ENCODE data around the gene ADGRV1.
"Not testable (repeated sequence)": the region's sequence is repeated elsewhere in the genome, so short reads cannot be mapped to it uniquely, and the experiment has no call there.

Gene ADGRV1

DNA sequence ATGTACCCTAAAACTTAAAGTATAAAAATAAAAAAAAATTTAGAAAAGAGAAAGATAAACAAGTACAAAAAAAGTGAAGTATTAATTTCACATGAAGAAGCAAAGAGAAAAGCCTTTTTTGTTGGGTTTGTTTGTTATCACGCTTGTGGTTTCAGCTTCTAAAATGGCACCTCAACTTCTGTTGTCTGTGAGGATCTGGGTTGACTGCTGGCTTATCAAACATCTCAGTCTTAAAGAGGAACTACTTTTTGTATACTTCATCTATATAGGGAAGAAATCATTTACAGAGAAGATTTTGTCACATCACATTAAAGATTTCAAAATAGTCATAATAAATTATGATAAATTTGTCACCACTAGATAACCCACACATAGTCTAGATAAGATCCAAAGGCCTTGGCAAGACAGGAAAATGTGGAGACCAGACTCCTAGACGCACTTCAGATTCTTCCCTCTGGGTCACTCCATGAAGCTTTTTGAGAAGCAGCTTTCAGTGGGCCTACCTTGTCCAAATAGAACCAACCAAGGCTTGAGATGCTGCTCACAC lies 8.8 kb upstream of the ADGRV1 start:
- no peak for DNase-seq
- in situ Hi-C loops (cut with HindIII; ENCODE audit: low pct_ligation_motif_present, low pct_unique_long_range_greater_than_20kb, low sequenced_read_pairs), result no loop called here

DNA sequence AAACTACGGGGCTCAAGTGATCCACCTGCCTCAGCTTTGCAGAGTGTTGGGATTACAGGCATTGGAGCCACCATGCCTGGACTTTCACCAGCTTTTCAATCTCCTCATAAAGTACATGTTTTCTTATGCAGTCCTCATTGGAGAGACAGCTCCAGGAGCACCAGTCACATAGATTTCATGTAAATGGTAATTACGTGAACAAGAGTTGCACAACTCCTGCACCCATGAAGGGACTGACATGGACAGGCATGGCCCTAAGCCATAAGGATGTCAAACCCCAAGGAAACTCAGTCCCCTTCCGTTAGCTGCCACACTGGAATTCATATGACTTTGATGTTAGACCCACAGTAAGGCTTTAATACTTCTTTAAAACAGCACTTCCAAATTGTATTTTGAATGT lies 7.6 kb upstream of the ADGRV1 start:
- in situ Hi-C loops (cut with HindIII; ENCODE audit: low pct_ligation_motif_present, low pct_unique_long_range_greater_than_20kb, low sequenced_read_pairs), result no loop called here
- DNase-seq, result no peak

DNA sequence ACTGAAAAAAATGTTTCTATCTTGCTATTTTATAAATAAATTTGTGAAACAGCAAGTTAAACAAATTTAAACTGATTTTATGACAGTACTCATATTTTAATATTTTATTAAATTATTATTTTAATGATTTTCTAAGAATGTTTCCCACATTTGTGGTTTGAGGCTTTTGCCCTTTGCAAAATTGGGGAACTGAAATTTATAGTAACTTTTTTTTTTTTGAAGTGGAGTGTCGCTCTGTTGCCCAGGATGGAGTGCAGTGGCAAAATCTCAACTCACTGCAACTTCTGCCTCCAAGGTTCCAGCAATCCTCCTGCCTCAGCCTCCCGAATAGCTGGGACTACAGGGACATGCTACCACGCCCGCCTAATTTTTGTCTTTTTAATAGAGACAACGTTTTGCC lies 7.2 kb upstream of the ADGRV1 start:
- in situ Hi-C loops (cut with HindIII; ENCODE audit: low pct_ligation_motif_present, low pct_unique_long_range_greater_than_20kb, low sequenced_read_pairs), result no loop called here
- DNase-seq, result no peak

DNA sequence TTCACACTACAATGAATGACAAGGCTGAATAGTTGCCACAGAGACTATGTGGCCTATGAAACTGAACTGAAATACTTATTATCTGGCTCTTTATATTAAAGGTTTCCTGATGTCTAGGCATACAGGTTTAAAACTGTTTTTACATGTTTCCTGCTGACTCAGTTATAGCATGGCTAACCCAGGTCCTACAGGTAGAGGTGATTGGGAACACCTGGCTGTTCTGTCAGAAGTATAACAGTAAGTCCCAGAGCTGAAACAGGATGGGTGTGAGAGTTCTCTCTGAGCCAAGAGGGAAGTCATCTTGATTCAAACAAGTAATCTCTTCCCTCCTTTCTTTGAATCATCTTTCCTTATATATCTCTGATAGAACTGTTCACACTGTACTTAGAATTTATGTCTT lies 4.9 kb upstream of the ADGRV1 start:
- in situ Hi-C loops (cut with HindIII; ENCODE audit: low pct_ligation_motif_present, low pct_unique_long_range_greater_than_20kb, low sequenced_read_pairs), result no loop called here
- DNase-seq, result no peak

DNA sequence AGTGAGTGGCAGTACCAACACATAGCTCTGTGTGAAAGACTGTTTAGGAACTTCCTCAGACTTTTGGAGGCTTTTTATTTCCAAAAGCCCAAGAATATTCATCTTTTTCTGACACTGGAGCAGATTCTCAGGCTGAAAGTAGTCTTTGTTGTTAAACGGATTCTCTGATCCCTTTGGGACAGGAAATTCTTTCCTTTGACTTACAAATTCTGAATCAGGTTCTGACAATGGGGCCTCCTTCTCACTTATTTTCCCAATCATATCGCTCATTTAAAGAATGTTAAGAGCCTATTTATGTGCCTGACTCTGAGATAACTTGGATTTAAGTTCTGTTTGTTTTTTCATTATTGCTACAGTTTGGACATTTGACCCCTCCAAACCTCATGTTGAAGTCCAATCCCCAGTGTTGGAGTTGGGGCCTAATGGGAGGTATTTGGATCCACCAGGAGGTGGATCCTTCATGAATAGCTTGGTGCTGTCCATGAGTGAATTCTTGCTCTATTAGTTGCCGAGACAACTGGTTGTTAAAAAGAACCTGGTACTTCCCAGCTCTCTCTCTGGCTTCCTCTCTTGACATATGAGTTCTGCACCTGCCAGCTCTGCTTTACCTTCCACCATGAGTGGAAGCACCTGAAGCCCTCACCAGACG lies 4.1 kb upstream of the ADGRV1 start:
- no peak for DNase-seq
- in situ Hi-C loops (cut with HindIII; ENCODE audit: low pct_ligation_motif_present, low pct_unique_long_range_greater_than_20kb, low sequenced_read_pairs), result no loop called here

DNA sequence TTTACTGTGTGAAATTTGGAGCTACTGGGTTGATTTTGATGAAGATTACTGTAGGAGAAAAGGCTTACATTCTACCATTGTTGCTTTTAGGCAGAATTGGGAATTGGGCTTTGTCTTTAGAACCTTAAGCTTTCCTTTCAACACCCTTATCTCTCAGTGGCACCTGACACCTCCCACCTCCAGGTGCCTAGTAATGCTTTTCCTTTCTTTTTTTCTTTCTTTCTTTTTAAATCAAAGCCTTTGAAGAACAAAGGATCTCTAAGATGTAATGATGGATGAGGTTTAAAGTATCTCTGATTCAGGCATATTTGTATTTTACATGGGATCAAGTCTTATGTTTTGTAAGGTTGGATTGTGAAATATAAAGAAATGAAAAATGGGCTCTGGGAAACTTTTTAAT lies 2.9 kb upstream of the ADGRV1 start:
- in situ Hi-C loops (cut with HindIII; ENCODE audit: low pct_ligation_motif_present, low pct_unique_long_range_greater_than_20kb, low sequenced_read_pairs), result no loop called here
- no peak for DNase-seq

DNA sequence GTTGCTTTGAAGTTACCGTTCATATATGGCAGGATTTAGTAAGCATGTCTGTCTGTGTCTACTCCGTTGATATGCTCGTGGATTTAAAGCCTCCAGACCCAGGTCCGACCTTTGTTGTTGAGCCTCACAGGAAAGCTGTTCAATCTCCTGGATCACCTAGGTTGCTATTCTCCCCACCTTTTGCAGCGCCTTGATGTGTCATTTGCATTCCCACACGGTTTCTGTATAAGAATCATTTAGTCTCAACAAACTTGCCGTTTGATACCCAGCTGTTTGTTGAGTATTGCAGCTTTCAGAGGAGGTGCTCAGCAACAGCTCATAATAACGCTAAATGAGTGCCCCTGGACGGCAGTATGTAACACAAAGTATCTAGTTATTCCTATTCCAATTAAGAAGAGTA lies 1.2 kb upstream of the ADGRV1 start:
- in situ Hi-C loops (cut with HindIII; ENCODE audit: low pct_ligation_motif_present, low pct_unique_long_range_greater_than_20kb, low sequenced_read_pairs), result no loop called here
- no peak for DNase-seq

DNA sequence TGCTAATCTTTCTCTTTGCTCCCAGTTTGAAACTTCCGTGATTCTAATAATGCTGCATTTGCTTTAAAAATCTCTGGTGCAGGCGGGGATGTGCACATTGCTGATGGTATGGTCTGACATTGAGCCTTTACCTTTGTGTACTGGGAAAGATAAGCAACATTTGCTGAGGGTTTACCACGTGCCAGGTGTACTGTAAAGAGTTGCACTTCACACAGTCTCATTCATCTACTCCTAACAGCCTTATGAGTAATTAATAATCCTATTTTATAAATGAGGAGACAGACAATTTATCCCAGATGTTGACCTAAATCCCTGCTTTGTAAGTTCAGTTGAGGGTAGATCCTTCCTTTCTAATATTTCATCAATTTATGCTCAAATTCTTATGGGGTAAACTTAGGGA lies 726 bp upstream of the ADGRV1 start:
- in situ Hi-C loops (cut with HindIII; ENCODE audit: low pct_ligation_motif_present, low pct_unique_long_range_greater_than_20kb, low sequenced_read_pairs), result no loop called here
- DNase-seq, result no peak

DNA sequence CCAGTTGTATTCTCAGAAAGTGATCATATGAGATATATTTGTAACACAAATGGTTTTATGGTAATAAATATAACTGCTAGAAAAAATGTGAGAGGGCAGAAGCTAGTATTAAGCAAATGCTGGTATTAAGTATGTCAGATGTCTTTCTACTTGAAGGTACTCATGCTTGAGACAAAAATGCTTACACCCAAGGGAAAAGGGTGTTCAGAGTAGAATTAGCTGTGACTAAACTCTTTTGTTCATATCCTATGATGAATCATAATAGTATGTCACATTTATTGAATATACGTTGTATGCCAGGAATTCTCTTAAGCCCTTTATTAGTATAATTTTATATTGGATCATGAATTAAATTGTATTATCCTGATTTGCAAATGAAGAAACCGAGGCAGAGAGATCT lies 2.2 kb downstream of the ADGRV1 start:
- no peak for DNase-seq

DNA sequence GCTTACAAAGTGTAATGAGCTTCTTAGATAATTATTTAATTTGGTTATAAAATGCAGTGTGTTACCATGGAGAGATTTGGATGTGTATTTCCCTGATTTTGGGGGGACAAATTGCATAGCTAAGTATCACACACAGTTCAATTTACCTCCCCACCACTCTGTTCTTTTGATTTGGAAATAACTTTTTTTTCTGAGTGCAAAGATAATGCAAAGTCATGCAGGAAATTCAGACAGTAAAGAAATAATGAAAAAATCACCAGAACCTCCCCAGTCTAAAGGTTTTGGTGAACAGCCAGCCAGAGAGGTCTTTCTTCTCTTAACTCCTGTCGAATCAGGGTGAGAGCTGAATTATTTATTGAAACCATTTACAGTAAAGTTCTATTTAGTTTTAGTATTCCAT lies 3.2 kb downstream of the ADGRV1 start:
- in situ Hi-C loops (cut with HindIII; ENCODE audit: low pct_ligation_motif_present, low pct_unique_long_range_greater_than_20kb, low sequenced_read_pairs), result no loop called here
- DNase-seq, result no peak

More for the DNA sequence above, 2.2 kb downstream of the ADGRV1 start:
- in situ Hi-C loops (cut with HindIII; ENCODE audit: low pct_ligation_motif_present, low pct_unique_long_range_greater_than_20kb, low sequenced_read_pairs), result no loop called here

DNA sequence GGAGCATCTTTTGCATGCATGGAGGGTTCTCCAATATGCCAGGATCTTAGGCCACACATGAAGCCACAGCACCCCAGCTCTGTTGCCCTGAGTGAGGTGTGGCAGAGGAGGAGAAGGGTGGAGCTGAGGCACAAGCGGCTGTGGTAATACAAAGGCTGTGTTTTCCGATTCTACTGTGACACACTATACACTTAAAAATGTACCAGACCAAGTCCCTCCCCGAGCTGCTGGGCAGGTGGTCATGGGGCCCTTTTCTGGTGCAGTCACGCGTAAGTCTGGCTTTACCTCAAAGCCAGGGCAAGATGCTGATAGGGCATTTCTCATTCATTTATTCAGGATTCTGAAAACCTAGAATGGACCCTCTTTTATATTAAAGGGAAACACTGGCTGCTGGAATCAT lies 3.7 kb downstream of the ADGRV1 start:
- in situ Hi-C loops (cut with HindIII; ENCODE audit: low pct_ligation_motif_present, low pct_unique_long_range_greater_than_20kb, low sequenced_read_pairs), result no loop called here
- no peak for DNase-seq

DNA sequence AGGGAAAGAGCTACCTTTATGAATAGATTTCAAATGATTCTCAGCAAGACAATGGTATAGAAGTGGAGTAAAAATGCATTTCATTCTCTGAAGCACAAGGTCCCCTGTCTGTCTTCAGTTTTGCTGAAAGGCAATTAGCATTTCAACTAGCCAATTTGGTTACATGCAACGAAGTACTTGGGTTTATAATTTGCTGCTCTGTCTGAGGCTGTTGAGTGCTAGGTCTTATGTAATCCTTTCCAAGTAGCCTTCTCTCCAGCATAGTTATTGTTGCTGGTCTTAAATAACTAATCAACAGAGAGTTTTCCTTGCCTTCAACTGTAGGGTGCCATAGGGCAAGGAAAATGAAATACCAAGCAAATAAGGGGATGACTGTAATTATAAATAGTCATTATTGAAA lies 4.5 kb downstream of the ADGRV1 start:
- in situ Hi-C loops (cut with HindIII; ENCODE audit: low pct_ligation_motif_present, low pct_unique_long_range_greater_than_20kb, low sequenced_read_pairs), result no loop called here
- DNase-seq, result no peak

DNA sequence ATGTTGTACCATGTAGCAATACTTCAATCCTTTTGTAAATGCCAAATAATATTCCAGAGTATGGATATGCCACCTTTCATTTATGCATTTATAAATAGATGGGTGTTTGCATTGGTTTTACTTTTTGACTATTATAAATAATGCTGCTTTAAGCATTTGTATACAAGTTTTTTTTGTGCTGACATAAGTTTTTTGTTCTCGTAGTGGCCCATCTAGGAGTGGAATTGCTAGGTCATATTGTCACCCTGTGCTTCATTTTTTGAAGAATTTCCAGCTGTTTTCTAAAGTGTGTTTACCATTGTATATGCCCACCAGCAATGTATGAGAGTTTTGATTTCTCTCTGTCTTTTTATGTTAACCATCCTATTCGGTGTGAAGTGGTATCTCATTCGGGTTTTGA lies 6.9 kb downstream of the ADGRV1 start:
- no peak for DNase-seq
- in situ Hi-C loops (cut with HindIII; ENCODE audit: low pct_ligation_motif_present, low pct_unique_long_range_greater_than_20kb, low sequenced_read_pairs), result no loop called here

DNA sequence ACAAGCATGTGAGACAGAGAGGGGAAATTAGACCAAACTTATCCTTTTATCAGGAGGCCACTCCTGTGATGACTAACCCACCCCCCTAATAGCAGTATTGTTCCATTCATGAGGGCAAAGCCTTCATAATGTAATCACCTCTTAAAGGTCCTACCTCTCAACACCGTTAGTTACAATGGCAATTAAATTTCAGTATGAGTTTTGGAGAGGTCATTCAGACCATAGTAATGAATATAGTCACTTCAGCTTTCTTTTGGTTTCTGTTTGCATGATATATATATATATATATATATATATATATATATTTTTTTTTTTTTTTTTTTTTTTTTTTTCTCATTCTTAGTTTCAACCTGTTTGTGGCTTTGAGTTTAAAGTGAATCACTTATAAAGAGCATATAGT lies 10.5 kb downstream of the ADGRV1 start:
- in situ Hi-C loops (cut with HindIII; ENCODE audit: low pct_ligation_motif_present, low pct_unique_long_range_greater_than_20kb, low sequenced_read_pairs), result no loop called here
- no peak for DNase-seq

DNA sequence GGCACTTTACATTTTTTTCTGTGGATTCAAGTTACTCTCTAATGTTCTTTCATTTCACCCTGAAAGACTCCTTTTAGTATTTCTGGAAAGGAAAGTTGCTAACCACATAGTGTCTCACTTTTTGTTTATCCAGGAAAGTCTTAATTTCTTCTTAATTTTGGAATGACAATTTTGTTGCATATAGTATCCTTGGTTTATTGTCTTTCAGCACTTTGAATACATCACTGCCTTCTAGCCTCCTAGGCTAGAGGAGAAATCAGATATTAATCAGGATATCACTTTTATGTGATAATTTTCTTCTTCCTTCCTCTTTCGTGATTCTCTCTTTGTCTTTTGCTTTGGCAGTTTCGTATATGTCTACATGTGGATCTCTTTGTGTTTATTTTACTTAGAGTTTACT lies 11.4 kb downstream of the ADGRV1 start:
- no peak for DNase-seq
- in situ Hi-C loops (cut with HindIII; ENCODE audit: low pct_ligation_motif_present, low pct_unique_long_range_greater_than_20kb, low sequenced_read_pairs), result no loop called here

DNA sequence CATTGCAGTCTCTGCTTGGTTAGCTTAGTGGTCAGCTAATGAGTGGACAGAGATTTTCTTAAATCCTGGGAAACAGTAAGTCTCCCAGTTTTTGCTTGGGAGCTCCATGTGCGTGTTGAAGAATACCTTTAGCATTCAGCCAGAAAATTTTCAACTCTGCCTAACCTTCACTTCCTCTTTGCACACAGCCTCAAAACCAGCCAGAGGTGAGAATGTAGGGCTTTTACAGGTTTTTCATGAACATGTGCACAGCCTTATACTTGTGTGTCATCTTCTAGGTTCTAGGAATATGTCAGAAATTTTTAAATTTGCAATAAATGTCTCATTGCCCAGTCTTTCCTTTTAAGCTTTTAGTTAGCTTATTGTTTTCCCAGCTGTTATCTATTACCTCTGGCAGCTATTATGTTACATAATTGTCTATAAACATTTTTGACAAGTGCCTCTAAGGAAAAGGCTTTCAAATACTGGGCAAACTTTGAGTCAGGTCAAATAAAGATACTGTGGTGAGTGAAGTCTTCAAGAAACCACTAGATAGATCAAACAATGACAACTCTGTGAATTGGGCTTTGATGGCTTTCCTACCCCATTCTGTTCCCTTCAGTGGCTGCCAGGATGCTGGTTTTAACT lies 12.7 kb downstream of the ADGRV1 start:
- in situ Hi-C loops (cut with HindIII; ENCODE audit: low pct_ligation_motif_present, low pct_unique_long_range_greater_than_20kb, low sequenced_read_pairs), result no loop called here
- no peak for DNase-seq

DNA sequence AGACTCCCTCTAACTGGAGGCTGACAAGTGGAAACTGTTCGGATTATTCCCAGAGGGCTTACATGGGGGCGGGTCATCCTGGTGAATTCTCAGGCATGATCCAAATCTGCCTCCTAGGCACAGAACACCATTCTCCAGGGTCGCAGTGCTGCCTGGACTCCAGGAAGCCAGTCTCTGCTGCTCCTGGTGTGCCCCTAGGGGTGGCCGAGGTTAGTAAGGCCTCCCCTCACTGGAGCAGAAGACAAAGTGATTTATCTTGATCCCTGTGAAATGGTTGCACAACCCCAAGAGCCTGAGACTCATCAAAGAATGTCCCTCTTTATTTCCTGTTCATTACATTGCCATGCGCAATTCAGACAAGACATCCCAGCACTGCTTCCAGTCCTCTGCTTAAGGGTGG lies 17.1 kb downstream of the ADGRV1 start:
- in situ Hi-C loops (cut with HindIII; ENCODE audit: low pct_ligation_motif_present, low pct_unique_long_range_greater_than_20kb, low sequenced_read_pairs), result no loop called here

DNA sequence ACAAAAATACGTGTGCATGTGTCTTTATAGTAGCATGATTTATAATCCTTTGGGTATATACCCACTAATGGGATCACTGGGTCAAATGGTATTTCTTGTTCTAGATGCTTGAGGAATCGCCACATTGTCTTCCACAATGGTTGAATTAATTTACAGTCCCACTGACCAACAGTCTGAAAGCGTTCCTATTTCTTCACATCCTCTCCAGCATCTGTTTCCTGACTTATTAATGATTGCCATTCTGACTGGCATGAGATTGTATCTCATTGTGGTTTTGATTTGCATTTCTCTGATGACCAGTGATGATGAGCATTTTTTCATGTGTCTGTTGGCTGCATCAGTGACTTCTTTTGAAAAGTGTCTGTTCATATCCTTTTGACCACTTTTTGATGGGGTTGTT lies 18.0 kb downstream of the ADGRV1 start:
- DNase-seq; in situ Hi-C loops (cut with HindIII; ENCODE audit: low pct_ligation_motif_present, low pct_unique_long_range_greater_than_20kb, low sequenced_read_pairs): not testable (repeated sequence)

More for the DNA sequence above, 17.1 kb downstream of the ADGRV1 start:
- no peak for DNase-seq

DNA sequence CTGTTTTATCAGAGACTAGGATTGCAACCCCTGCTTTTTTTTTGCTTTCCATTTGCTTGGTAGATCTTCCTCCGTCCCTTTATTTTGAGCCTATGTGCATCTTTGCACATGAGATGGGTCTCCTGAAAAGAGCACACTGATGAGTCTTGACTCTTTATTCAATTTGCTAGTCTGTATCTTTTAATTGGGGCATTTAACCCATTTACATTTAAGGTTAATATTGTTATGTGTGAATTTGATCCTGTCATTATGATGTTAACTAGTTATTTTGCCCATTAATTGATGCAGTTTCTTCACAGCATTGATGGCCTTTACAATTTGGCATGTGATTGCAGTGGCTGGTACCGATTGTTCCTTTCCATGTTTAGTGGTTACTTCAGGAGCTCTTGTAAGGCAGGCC lies 21.3 kb downstream of the ADGRV1 start:
- in situ Hi-C loops (cut with HindIII; ENCODE audit: low pct_ligation_motif_present, low pct_unique_long_range_greater_than_20kb, low sequenced_read_pairs); DNase-seq: not testable (repeated sequence)

DNA sequence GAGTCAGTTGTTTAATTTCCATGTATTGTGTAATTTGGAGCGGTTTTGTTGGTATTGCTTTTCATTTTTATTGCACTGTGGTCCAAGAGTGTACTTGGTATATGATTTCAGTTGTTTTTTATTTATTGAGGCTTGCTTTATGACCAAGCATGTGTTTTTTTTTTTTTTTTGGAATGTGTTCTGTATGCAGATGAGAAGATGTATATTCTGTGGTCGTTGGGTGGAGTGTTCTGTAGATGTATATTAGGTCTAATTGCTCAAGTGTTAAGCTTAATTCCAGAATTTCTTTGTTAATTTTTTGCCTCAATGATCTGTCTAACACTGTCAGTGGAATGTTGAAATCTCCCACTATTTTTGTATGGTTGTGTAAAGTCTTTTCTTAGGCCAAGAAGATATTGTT lies 23.4 kb downstream of the ADGRV1 start:
- DNase-seq, result no peak
- in situ Hi-C loops (cut with HindIII; ENCODE audit: low pct_ligation_motif_present, low pct_unique_long_range_greater_than_20kb, low sequenced_read_pairs), result no loop called here
